Small intestine (tissue), 7 donors: Measurements from ENCODE around the gene PRUNE2. TPM values are rescaled to one million over a fixed set of nuclear protein-coding genes. Genes with fewer than 3 reads are reported as not detected.

Source experiments
- DNase-seq, 2 donors: peaks; one replicate each; pipeline versions ENCODE4 v3.0.0 to v3.0.0-alpha.2; 2013
- FAIRE-seq: peaks from 2 replicates; lab custom pipeline; 2012; peaks lifted over from hg19 to GRCh38; lab: Jason Lieb, UNC
- H3K27ac ChIP-seq, 3 donors: one replicate each; pipeline ENCODE4 v1.5.1; 2013; ENCODE audit warnings: low read length in 2 of 3, mild to moderate bottlenecking in 2 of 3, control low read depth in 1 of 3, inconsistent platforms in 1 of 3, low read depth in 1 of 3, moderate library complexity in 1 of 3
- H3K27me3 ChIP-seq, 3 donors: one replicate each; pipeline ENCODE4 v1.6.1; 2013; ENCODE audit warnings: low read length in 3 of 3, inconsistent platforms in 1 of 3; ENCODE audit not compliant: control insufficient read depth in 3 of 3, insufficient read depth in 3 of 3
- H3K36me3 ChIP-seq, 3 donors: one replicate each; pipeline ENCODE4 v1.6.1; 2013; ENCODE audit warnings: low read length in 3 of 3, inconsistent platforms in 1 of 3, low read depth in 1 of 3, mild to moderate bottlenecking in 1 of 3, moderate library complexity in 1 of 3; ENCODE audit not compliant: control insufficient read depth in 3 of 3, insufficient read depth in 2 of 3
- H3K4me1 ChIP-seq, 3 donors: one replicate each; pipeline ENCODE4 v1.6.1; 2013; ENCODE audit warnings: low read length in 2 of 3, inconsistent platforms in 1 of 3, low read depth in 1 of 3, mild to moderate bottlenecking in 1 of 3, moderate library complexity in 1 of 3; ENCODE audit not compliant: control insufficient read depth in 3 of 3, insufficient read depth in 2 of 3
- H3K4me3 ChIP-seq, 3 donors: one replicate each; pipeline ENCODE4 v1.5.1; 2013; ENCODE audit warnings: low read length in 3 of 3, control low read depth in 1 of 3, inconsistent platforms in 1 of 3, low read depth in 1 of 3, mild to moderate bottlenecking in 1 of 3, moderate library complexity in 1 of 3
- H3K9me3 ChIP-seq, 2 donors: one replicate each; pipeline ENCODE4 v1.6.1; 2013; ENCODE audit warnings: low read depth in 1 of 2, low read length in 1 of 2; ENCODE audit not compliant: control insufficient read depth in 2 of 2, insufficient read depth in 1 of 2
- whole genome bisulfite sequencing, 3 donors: extraction: QIAGEN DNeasy Blood & Tissue Kit; methylation state at CpG; one replicate each; pipeline ENCODE4 v1.1.7; 2013; 5-methylcytosine and 5-hydroxymethylcytosine counted together
- polyA plus RNA-seq, 4 donors: library from polyadenylated mRNA; stranded (reverse) in 3 of 4; unstranded in 1 of 4; fragments of 200-250 nt in 3 of 4; fragments of 120-200 nt in 1 of 4; gene quantifications; one replicate each; pipeline versions ENCODE4 v1.2.1 to v1.2.3, GENCODE V29; 2013
- donor health status: healthy with polysubstance abuse.
- donor health status: control.
- donor health status: control.
- donor health status: Bipolar disorder and iron deficiency.
- donor health status: healthy.

PRUNE2 gene
- polyA plus RNA-seq, 4 donors: 1.1 to 62.1 (median 7.5) TPM

- H3K4me3 ChIP-seq: no peak overlapping the region
- H3K27ac ChIP-seq: peak overlapping the region in 2 of 3 donors; percentile 14 to 24
- DNase-seq (no peak), FAIRE-seq (no peak)
- H3K27me3 ChIP-seq: no peaks in the 10 kb centered on the region
- WGBS, 3 donors: 41 to 73% (median 57%) methylated on average over 5 of the region's 5 CpGs
- H3K9me3 ChIP-seq: no peaks in the 10 kb centered on the region
- peaks cover 0 to 9% (median 2%) of the 10 kb centered on the region in 3 donors for H3K36me3 ChIP-seq
- H3K4me1 ChIP-seq: peaks cover 0 to 35% (median 9%) of the 10 kb centered on the region in 3 donors
These were observed 281.4 kb downstream of the PRUNE2 start for GRCh38 chr9:76624391-76625048.

GRCh38 chr9:76620996-76621395, 284.9 kb downstream of the PRUNE2 start:
- H3K36me3 ChIP-seq: peaks cover 0 to 4% (median 0%) of the 10 kb centered on the region in 3 donors
- no peaks in the 10 kb centered on the region for H3K9me3 ChIP-seq
- DNase-seq (peak in 1 of 2 donors; percentile 50), FAIRE-seq (no peak)
- 48 to 70% (median 64%) methylated on average over 3 of the region's 3 CpGs for WGBS, 3 donors
- H3K4me1 ChIP-seq: peaks cover 11 to 68% (median 21%) of the 10 kb centered on the region in 3 donors
- H3K27ac ChIP-seq: peak overlapping the region in 2 of 3 donors; percentile 4 to 71
- H3K27me3 ChIP-seq: no peaks in the 10 kb centered on the region
- H3K4me3 ChIP-seq: no peak overlapping the region

- 50 to 70% (median 64%) methylated on average over 3 of the region's 3 CpGs for WGBS, 3 donors
- FAIRE-seq: no peak
These were observed 285.3 kb downstream of the PRUNE2 start for GRCh38 chr9:76620581-76620980.

GRCh38 chr9:76619640-76620039, 286.3 kb downstream of the PRUNE2 start:
- no peak for DNase-seq
- Histone ChIP-seq H3K4me1 (peaks cover 11 to 74% (median 18%) of the 10 kb centered on the region in 3 donors), H3K4me3 (no peak overlapping the region), H3K27me3 (peaks cover 0 to 2% (median 0%) of the 10 kb centered on the region in 3 donors), H3K27ac (peak overlapping the region in 1 of 3 donors; percentile 62), H3K36me3 (peaks cover 0 to 4% (median 0%) of the 10 kb centered on the region in 3 donors), H3K9me3 (no peaks in the 10 kb centered on the region)
- 39 to 53% (median 44%) methylated on average over 2 of the region's 2 CpGs for WGBS, 3 donors
- no peak for FAIRE-seq

More at GRCh38 chr9:76620581-76620980, 285.3 kb downstream of the PRUNE2 start:
- Histone ChIP-seq H3K4me3 (no peak overlapping the region), H3K27me3 (no peaks in the 10 kb centered on the region), H3K36me3 (peaks cover 0 to 4% (median 0%) of the 10 kb centered on the region in 3 donors), H3K4me1 (peaks cover 11 to 72% (median 20%) of the 10 kb centered on the region in 3 donors), H3K9me3 (no peaks in the 10 kb centered on the region), H3K27ac (peak overlapping the region in 1 of 3 donors; percentile 71)
- DNase-seq: no peak

GRCh38 chr9:76619197-76619596, 286.7 kb downstream of the PRUNE2 start:
- Histone ChIP-seq H3K4me1 (peaks cover 13 to 73% (median 13%) of the 10 kb centered on the region in 3 donors), H3K9me3 (no peaks in the 10 kb centered on the region), H3K27me3 (peaks cover 0 to 2% (median 0%) of the 10 kb centered on the region in 3 donors), H3K27ac (peak overlapping the region in 2 of 3 donors; percentile 13 to 62), H3K4me3 (no peak overlapping the region), H3K36me3 (peaks cover 0 to 4% (median 0%) of the 10 kb centered on the region in 3 donors)
- DNase-seq (no peak), FAIRE-seq (no peak)

GRCh38 chr9:76618762-76619161, 287.2 kb downstream of the PRUNE2 start:
- H3K4me3 ChIP-seq: no peak overlapping the region
- FAIRE-seq (no peak), DNase-seq (no peak)
- peaks cover 0 to 2% (median 0%) of the 10 kb centered on the region in 3 donors for H3K27me3 ChIP-seq
- peaks cover 13 to 72% (median 14%) of the 10 kb centered on the region in 3 donors for H3K4me1 ChIP-seq
- peaks cover 0 to 4% (median 0%) of the 10 kb centered on the region in 3 donors for H3K36me3 ChIP-seq
- H3K9me3 ChIP-seq: no peaks in the 10 kb centered on the region
- peak overlapping the region; percentile 58 to 64 (median 62) for H3K27ac ChIP-seq
- 82 to 92% (median 89%) methylated on average over 4 of the region's 4 CpGs for WGBS, 3 donors

- WGBS, 3 donors: 16 to 62% (median 49%) methylated on average over 3 of the region's 3 CpGs
- Histone ChIP-seq H3K27ac (peak overlapping the region; percentile 54 to 62 (median 58)), H3K9me3 (no peaks in the 10 kb centered on the region), H3K27me3 (peaks cover 0 to 2% (median 0%) of the 10 kb centered on the region in 3 donors), H3K4me1 (peaks cover 13 to 78% (median 14%) of the 10 kb centered on the region in 3 donors), H3K4me3 (no peak overlapping the region), H3K36me3 (peaks cover 0 to 4% (median 0%) of the 10 kb centered on the region in 3 donors)
- DNase-seq: peak; percentile 49 to 79
- no peak for FAIRE-seq
These were observed 288.3 kb downstream of the PRUNE2 start for GRCh38 chr9:76617497-76618175.

GRCh38 chr9:76616780-76617179, 289.1 kb downstream of the PRUNE2 start:
- peaks cover 13 to 85% (median 20%) of the 10 kb centered on the region in 3 donors for H3K4me1 ChIP-seq

More at GRCh38 chr9:76616780-76617179, 289.1 kb downstream of the PRUNE2 start:
- Histone ChIP-seq H3K4me3 (no peak overlapping the region), H3K9me3 (no peaks in the 10 kb centered on the region), H3K36me3 (peaks cover 0 to 5% (median 2%) of the 10 kb centered on the region in 3 donors), H3K27ac (peak overlapping the region in 2 of 3 donors; percentile 60 to 91), H3K27me3 (peaks cover 0 to 2% (median 0%) of the 10 kb centered on the region in 3 donors)
- WGBS, 3 donors: 73 to 77% (median 75%) methylated on average over 2 of the region's 2 CpGs
- DNase-seq (no peak), FAIRE-seq (peak; percentile 79)
